Suppressor macrophage (primary cell): ENCODE measurements around the gene UBE2J1.

Experiments used
- DNase-seq, 4 experiments: peaks; one replicate each; pipeline ENCODE4 v3.0.0-alpha.2; 2020 to 2022

The UBE2J1 gene

GRCh38 chr6:89361171-89361570, 8.6 kb upstream of the UBE2J1 start:
- DNase-seq = peak in 2 of 4 experiments; percentile 27 to 55

- peak in 1 of 4 experiments; percentile 28 for DNase-seq
These were observed 8.0 kb upstream of the UBE2J1 start for GRCh38 chr6:89360415-89360999.

- DNase-seq = peak in 1 of 4 experiments; percentile 26
These were observed 7.0 kb upstream of the UBE2J1 start for GRCh38 chr6:89359561-89359960.

- peak in 1 of 4 experiments; percentile 10 for DNase-seq
These were observed 4.9 kb upstream of the UBE2J1 start for GRCh38 chr6:89357390-89357789.

- no peak for DNase-seq
These were observed 4.2 kb upstream of the UBE2J1 start for GRCh38 chr6:89356642-89357170.

GRCh38 chr6:89355511-89356194, 3.1 kb upstream of the UBE2J1 start:
- no peak for DNase-seq

GRCh38 chr6:89353702-89354392, 1.3 kb upstream of the UBE2J1 start:
- DNase-seq = no peak

GRCh38 chr6:89353118-89353556, 615 bp upstream of the UBE2J1 start:
- no peak for DNase-seq

GRCh38 chr6:89351671-89352277, 748 bp downstream of the UBE2J1 start:
- DNase-seq = no peak

- peak; percentile 51 to 95 (median 76) for DNase-seq
These were observed 2.1 kb downstream of the UBE2J1 start for GRCh38 chr6:89350281-89350966.

GRCh38 chr6:89348372-89348771, 4.2 kb downstream of the UBE2J1 start:
- no peak for DNase-seq

GRCh38 chr6:89347825-89348224, 4.7 kb downstream of the UBE2J1 start:
- peak in 3 of 4 experiments; percentile 33 to 65 (median 65) for DNase-seq

GRCh38 chr6:89346433-89346832, 6.1 kb downstream of the UBE2J1 start:
- no peak for DNase-seq

GRCh38 chr6:89339565-89339964, 13.0 kb downstream of the UBE2J1 start:
- DNase-seq = no peak

GRCh38 chr6:89335164-89335563, 17.4 kb downstream of the UBE2J1 start:
- DNase-seq = no peak

- DNase-seq = no peak
These were observed 21.6 kb downstream of the UBE2J1 start for GRCh38 chr6:89330910-89331309.

- no peak for DNase-seq
These were observed 23.5 kb downstream of the UBE2J1 start for GRCh38 chr6:89328976-89329375.

GRCh38 chr6:89324304-89324703, 28.2 kb downstream of the UBE2J1 start:
- no peak for DNase-seq

- DNase-seq = peak; percentile 29 to 73 (median 58)
These were observed 29.0 kb downstream of the UBE2J1 start for GRCh38 chr6:89323511-89323971.

- peak; percentile 69 to 89 (median 82) for DNase-seq
These were observed 31.2 kb downstream of the UBE2J1 start for GRCh38 chr6:89321131-89321970.

- no peak for DNase-seq
These were observed 32.4 kb downstream of the UBE2J1 start for GRCh38 chr6:89320012-89320559.
